Measurements from ENCODE around the gene MAP4K4.
"Not testable (repeated sequence)": the region's sequence is repeated elsewhere in the genome, so short reads cannot be mapped to it uniquely, and the experiment has no call there.

The MAP4K4 gene

DNA sequence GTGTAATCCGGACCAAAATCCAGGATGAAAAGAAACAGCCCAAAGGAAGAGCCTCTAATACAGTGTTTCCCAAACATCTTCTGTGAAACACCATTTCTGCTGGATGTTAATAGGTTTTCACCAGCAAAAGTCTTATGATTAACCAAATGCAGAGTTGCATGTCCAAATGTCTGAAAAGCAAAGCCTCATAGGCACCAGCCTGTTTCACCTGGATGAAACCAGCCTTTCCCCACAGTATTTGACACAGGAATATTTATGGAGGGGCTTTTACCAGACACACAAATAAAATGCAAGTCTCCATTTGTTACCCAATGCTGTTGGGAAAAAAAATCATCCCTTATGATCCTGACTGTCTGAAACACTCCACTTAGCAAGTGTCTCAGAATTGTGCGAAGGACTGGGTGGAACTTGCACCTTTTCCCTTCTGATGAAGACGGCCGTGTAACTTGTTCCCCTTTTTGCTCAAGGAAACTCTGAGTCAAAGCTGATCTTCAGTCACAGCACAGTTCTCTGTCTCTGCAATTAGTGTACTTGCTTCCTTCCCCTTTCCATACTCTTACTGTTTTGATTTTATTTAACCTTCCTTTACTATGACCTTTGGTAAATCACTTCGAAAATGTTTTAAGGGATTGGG is 223.9 kb downstream of the MAP4K4 start:
- DNase-seq (ENCODE audit: low read depth): no peak

DNA sequence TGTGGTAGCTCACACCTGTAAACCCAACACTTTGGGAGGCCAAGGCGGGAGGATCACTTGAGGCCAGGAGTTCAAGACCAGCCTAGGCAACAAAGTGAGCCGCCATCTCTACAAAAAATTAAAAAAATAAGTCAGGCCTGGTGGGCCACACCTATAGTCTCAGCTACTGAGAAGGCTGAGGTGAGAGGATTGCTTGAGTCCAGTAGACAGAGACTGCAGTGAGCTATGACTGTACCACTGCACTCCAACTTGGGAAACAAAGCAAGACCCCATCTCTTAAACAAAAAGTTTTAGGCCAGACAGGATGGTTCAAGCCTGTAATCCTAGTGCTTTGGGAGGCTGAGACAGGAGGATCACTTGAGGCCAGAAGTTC is 224.4 kb downstream of the MAP4K4 start:
- no peak for DNase-seq (ENCODE audit: low read depth)

DNA sequence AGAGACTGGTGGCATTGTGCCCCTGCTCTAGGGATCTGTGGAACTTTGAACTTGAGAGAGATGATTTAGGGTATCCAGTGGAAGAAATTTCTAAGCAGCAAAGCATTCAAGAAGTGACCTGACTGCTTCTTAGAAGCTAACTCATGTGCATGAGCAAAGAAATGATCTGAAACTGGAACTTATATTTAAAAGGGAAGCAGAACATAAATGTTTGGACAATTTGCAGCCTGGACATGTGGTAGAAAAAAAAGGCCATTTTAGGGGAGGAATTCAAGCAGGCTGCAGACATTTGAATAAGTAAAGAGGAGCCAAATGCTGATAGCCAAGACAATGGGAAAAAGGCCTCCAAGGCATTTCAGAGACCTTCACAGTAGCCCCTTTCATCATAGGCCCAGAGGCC is 226.8 kb downstream of the MAP4K4 start:
- DNase-seq (ENCODE audit: low read depth): not testable (repeated sequence)

DNA sequence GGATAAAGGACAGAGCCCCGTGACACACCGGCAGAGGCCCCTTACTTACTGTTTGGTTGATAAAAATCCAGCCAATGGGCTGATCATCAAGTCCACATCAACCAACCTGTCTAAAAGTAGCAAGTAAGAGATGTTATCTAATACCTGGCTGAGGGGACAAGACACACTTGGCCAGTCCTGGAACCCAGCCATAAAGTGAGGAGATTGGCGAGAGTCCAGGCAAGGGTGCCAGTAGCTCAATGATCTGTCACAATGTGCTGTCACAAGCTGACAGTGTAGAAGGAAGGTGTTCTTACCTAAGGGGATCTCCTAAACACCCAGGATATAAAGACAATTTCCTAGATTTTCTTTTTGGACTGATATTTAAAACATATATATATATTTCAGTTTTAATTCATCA is 232.5 kb downstream of the MAP4K4 start:
- DNase-seq (ENCODE audit: low read depth): no peak

DNA sequence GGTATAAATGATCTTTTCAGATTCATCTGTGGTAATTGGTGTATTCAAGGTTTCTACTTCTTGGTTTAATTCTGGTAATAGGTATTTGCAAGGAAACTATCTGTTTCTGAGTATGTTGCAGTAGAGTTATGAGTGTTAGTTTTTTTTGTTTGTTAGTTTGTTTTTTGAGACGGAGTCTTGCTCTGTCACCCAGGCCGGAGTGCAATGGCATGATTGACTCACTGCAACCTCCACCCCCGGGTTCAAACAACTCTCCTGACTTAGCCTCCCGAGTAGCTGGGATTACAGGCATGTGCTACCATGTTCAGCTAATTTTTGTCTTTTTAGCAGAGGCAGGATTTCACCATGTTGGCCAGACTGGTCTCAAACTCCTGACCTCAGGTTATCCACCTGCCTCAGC is 233.3 kb downstream of the MAP4K4 start:
- DNase-seq (ENCODE audit: low read depth): no peak

DNA sequence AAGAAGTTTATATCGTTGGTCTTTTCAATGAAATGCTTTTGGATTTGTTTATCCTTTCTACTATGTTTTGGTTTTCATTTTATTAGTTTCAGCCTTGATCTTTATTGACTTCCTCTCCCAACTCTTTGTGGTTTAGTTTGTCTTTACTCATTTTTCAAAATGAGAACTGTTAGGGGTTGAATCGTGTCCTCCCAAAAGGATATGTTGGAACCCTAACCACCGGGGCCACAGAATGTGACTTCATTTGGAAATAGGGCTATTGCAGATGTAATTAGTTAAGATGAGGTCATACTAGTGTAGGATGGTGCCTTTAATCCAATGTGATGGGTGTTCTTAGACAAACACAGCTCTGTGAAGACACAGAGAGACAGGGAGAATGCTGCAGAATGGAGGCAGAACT is 233.9 kb downstream of the MAP4K4 start:
- no peak for DNase-seq (ENCODE audit: low read depth)

DNA sequence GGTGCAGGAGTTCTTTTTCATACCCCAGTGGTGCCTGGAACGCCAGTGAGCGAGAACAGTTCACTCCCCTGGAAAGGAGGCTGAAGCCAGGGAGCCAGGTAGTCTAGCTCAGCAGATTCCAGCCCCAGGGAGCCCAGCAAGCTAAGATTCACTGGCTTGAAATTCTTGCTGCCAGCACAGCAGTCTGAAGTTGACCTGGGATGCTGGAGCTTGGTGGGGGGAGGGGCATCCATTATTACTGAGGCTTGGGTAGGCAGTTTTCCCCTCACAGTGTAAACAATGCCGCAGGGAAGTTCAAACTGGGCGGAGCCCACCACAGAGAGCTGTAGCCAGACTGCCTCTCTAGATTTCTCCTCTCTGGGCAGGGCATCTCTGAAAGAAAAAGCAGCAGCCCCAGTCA is 238.3 kb downstream of the MAP4K4 start:
- not testable (repeated sequence) for DNase-seq (ENCODE audit: low read depth)

DNA sequence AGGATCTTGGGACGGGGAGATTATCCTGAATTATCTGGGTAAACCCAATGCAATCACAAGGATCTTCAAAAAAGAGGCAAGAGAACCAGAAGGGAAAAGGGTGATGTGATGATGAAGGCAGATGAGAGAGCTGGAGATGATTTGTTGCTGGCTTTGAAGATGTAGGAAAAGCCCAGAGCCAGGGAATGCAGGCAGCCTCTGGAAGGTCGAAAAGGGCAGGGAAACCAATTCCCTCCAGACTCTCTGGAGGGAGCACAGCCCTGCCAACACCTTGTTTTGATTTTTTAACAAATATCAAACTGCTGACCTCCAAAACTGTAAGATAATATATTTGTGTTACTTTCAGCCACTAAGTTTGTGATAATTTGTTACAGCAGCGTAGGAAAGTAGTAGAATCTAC is 245.3 kb downstream of the MAP4K4 start:
- no peak for DNase-seq (ENCODE audit: low read depth)

Data from GM04504 (cell line).